Measurements from ENCODE around the gene HDAC9.

HDAC9 gene

DNA sequence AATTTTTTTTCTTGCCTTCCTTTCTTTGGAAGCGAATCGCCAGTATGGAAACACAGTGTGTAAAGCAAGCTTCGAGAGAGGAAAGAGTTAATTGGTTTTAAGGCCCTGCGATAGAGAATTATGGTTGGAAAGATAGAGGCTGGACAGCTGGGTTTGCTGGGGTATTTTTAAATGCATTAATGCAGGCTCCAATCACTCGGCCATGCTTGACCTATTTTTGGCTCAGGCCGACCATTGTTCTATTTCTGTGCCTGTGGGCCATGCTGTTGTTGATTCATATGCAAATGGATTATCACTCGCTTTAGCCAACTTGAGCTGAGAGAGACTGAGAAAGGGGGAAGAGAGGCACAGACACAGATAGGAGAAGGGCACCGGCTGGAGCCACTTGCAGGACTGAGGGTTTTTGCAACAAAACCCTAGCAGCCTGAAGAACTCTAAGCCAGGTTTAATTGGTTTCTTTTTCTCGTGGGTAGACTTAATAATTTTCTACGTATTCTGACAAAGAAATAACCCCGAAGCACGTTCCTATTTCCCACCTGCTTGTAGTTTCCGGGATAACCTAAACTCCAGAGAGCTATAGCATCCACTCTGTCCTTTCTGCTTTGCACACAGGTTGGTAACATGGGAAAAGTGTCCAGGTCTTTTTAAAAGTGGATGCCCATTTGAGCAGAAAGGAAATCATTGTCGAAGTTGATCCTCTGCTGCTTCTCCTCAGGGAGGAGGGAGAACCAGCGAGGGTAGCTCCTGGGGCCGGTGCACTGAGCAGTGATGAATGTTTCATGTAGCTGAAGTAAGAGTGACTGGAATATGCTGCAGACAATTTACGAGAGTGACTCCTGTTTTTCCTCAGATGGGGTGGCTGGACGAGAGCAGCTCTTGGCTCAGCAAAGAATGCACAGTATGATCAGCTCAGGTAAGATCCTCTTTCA, at the start of gene HDAC9:
Gene HDAC9 (plus strand): TSS at position 338 of the 929 bp plus-strand sequence. CDS start 554 bp downstream, at position 892.
- DNase-seq (ENCODE audit: low spot score) = peak; percentile 20

DNA sequence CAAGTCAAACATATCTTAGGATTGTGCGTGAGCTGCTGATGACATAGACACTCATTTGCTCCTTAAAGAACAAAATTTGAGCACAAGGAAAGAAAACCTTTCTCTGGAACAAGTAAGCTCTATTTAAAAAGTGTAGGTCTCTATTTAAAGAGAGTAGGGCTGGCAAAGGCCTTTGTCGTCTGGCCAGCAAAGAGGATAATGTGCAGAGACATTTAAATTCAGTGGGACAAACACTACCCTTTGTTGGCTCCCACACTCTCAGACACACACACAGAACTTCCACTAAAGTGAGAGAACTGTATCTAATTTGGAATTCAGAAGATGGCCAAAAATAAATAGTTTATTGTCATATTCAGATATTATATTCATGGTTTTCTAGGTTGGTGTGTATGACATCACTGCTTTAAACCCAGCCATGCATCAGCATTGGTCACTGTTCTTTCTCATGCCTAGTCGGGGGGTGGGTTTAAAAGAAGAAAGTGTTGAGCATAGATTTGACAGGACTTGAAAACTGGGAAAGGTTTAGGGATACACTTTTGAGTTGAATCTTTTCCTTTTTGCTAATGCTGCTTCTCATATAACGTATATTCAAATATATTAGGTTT, 49.5 kb upstream of the HDAC9 start:
- no peak for DNase-seq (ENCODE audit: low spot score)

DNA sequence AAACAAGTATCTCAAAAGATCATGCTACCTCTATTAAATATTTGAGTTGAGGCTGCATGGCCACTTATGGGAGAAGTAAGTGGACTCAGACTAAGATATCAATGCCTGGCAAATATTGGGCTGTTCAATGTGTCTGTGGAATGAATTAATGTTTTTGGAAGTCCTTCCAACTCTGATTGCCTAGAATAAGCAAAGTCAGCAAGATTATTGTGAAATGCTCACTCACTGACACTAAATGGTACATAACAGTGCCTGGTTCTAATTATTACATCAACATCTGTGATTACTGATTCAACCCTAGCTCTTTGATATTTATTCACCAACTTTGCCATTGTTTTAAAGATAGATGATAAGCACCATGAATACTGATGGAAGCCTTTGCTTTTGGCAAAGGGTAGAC, 45.5 kb upstream of the HDAC9 start:
- no peak for DNase-seq (ENCODE audit: low spot score)

DNA sequence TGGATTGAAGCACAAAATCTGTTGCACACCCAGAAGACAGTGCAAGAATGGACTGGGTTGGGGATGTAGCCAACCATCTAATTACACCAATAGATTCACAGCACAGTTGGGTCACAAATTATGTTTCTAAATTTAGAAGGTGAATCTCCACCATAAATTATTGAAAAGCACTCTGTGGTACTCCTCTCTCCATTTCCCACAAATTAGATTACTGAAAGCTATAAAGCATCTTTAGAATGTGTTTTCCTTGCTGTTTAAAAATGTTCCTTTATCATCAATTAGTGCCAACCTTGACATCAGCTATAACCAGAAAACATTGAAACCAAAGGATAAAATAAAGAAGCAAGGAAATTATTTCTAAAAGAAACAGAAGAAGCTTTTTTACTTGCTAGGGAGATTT, 39.9 kb upstream of the HDAC9 start:
- no peak for DNase-seq (ENCODE audit: low spot score)

DNA sequence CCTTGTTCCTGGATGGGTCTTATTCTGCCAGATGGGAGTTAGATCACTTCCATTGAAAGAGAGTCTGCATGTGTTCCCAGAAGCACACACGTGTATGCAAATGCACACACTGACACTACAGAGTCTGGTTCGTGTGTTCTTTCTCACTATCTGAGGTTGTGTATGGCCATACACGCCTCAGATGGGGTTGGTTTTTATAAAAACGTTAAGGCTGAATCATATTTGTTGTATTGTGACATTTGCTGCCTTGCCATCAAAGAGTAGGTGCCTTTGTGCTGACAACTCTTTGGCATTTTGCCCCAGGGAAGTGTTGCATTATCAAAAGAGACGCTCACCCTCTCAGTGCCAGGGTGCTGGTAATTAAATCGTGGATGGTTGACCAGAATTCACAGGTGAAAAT, 37.7 kb upstream of the HDAC9 start:
- DNase-seq (ENCODE audit: low spot score) = no peak

DNA sequence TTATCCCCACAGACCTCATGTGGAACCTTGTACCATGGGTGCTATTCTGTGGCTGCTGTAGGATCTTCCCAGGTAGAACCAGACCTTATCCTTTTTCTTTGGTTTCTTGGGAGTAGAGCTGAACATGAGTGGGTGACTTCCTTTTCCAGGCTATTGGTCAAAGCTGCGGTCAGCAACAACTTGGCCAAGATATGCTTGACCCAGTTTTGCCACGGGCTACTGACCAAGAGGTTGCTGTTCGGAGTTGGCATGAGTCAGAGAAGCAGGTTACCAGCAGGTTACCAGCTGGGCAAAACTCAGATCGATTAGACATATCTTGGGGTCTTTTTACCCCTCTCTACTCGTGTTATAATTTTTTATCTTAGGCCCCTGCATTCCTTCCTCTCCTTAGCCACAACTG, 36.7 kb upstream of the HDAC9 start:
- DNase-seq (ENCODE audit: low spot score) = no peak

DNA sequence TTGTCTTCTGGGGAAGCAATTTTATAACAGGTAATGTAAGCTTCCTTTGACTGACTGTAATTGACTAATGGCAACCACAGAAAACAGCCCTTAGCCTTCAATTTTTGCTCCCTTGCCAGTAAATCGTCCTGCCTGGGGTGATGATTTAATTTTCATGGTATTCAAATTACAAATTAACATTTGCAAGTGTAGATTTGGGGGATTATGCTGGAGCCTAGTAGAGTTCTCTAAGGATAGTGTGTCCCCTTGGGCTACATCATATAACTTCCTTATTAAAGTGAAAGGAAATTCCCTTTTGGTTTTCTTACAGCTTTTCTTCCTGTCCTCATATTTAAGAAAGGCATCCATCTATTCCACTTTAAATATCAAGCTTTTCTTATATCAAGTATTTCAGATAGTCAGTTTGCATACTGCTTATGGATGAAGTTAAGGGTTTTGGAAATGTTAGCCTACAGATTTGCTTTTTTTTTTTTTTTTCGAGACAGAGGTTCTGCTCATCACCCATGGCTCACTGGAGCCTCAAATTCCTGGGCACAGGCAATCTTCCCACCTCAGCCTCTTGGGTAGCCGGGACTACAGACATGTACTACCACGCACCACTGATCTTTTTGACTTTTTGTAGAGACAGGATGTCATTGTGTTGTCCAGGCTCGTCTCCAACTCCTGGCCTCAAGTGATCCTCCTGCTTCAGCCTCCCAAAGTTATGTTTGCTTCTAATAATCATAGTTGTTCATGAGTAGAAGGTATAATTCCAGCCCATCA, 35.9 kb upstream of the HDAC9 start:
- no peak for DNase-seq (ENCODE audit: low spot score)

DNA sequence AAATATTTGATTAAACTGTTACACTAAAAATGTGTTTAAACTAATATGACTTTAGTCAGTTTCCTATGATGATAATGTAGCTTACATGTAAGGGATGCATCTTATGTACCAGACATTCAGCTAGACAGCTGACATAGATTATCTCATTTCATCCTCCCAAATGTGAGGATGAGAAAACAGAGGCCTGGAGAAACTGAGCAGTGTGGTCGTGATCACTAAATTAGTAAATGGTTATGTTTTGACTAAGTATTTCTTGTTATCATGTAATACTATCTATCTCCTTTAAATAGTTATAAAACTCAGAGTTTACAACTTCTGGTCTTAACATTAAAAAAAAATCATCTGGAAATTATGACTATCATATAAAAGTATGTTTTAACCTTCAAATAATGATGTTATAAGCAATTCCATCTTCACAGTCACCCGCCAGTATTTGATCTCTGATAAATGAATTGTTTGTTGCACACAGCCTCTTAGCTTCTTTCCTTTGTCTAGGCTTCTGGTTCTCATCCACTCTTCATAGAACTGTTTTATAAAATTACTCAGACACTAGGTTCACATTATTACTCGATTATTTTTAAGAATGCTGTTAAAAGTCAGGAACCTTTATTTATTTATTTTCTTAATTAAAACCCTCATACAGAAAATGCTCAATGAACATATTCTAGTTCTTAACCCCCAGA, 33.6 kb upstream of the HDAC9 start:
- DNase-seq (ENCODE audit: low spot score) = peak; percentile 44

DNA sequence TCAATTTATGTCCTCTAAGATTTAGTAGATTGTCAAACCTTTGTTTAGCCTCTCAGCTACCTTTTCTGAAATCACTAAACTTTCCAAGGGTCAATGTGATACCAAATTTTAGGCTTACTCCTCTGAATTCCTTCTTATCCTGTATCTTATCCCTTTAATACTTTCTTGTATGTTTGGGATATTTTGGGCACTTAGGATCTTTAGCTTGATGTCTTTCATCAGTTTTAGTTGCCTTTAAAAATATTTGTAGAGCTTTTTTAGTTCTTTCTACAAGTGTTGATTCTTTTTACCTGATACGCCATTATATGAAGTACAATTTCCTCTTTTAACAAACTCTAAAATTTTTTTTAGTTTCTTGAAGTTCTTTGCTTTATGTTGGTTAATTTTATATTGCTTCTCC, 30.7 kb upstream of the HDAC9 start:
- no peak for DNase-seq (ENCODE audit: low spot score)

DNA sequence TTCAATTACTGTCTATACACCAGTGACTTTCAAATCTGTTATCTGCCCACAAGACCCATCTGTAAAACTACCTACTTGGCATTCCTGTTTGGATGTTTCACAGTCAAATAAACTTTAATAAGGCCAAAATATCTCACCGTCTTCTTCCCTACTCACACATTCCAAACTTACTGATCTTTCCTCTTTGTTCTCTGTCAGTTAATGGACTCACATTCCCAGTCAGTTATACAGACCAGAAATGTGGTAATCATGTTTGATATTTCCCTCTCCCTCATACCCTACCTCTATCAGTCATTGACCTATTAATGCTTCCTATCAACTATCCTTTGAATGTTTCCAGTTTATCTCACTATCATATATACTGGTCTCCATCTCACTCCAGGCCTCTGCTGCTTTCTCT, 28.5 kb upstream of the HDAC9 start:
- DNase-seq (ENCODE audit: low spot score) = no peak

DNA sequence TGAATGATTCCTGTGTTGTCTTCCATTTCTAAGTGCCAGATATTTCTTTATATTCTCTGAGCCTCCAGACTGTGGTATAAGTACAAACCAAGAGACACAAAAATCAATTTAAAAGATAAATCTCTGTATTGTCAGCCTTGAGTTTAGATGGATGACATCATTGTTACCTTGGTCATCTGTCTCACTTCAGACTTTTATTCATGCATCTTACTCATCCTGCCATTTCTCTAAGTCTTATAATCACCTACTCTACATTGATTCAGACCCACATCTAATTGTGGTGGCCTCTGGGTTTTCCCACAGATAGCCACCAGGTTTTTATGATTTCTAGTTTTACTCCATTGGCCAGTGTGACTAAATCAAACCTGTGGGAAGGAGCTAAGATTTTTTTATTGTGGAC, 26.8 kb upstream of the HDAC9 start:
- no peak for DNase-seq (ENCODE audit: low spot score)

DNA sequence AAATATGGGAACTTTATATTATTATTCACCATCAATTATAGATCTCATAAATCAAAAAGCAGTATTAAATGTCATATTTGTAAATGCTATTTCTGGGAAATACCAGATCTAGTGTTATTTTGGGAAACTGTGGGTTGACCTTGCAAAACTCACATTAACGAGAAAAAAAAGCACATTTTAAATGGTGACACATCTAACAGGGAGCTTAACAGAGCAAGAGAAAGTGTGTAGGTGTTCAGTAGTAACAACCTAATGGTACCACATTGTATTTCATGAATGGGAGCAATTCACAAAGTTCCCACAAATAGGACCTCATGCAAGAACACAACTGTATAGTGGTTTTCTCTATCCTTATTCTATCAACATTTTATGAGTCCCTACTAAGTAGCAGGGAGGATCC, 26.2 kb upstream of the HDAC9 start:
- DNase-seq (ENCODE audit: low spot score) = no peak

DNA sequence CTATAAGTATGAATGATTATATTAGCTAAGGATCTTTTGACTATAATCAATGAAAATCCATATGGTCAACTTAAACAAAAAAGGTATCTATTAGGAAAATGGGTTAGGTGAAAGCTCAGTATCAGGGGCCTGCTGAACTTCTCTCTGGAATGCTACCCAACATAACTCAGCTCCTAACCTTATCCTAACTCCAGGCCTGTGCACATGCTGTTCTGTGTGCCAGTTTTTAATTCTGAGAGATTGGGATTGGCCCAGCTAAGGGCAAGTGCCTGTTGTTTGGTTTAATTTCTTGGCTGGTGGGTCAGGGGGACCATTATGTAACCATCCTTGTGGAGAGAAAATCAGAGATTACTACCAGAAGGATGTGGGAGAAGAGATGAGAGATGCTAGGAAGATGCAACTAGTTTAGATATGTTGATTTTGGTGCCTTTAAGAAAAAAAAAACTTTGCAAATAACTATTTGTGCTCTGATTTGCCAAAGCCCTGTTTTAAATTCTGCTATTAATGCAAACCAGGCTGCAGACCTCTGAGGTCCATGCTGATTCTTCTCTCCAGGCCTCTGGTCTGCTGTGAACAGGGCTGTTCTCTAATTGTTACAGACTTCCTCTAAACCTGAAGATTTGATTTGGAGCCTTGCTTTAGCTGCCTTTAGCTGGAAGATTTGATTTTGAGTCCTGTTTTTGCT, 23.9 kb upstream of the HDAC9 start:
- no peak for DNase-seq (ENCODE audit: low spot score)

DNA sequence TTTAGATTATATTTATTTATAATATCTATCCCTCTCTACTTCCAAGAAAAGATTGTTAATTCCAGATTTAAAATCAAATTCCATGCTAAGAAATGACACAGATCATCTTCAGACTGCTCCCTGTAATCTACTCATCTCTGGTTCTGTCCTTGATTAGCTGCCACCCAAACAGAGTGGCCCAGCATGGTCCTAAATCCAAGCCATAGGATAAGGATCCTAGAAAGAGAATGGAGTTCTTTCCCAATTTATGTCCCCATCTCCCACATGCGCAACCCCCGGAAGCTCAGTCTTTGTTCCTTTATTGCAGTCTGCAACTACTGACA, 23.4 kb upstream of the HDAC9 start:
- no peak for DNase-seq (ENCODE audit: low spot score)

DNA sequence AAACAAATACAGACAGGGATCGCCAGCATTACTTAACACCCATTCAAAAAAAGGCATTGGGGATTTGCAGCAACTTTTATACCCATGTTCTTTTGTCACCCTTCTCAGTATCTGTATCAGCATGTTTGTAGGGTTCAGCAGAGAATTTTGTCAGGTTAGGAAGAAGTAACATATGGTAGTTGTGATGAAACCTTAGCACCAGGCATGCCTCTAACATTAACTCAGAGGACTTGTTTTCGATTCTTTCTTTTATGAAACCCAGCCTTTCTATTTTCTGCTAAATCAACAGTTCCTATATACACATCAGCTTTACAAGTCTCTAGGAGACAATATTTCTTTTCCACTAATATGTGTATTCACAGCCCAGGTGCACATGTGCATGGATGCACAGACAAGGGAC, 22.4 kb upstream of the HDAC9 start:
- DNase-seq (ENCODE audit: low spot score) = no peak

DNA sequence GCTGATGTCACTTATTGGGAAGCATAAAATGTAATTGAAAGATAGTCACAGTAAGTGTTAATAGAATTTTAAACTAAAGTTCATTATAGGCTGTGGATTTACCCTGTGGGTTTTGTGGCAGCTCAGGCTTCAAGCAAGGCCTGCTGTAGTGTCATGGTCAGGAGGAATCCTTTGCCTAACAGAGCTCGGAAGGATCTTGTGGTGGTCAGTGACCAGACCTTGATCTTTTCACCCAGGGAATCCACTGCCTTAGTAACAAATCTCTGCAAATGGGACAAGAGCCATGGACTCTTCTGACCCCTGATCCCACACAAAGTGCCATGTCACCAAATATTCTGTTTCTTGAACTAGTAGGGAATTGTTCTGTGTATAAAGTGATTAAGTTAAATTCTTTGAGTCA, 20.6 kb upstream of the HDAC9 start:
- DNase-seq (ENCODE audit: low spot score) = no peak

DNA sequence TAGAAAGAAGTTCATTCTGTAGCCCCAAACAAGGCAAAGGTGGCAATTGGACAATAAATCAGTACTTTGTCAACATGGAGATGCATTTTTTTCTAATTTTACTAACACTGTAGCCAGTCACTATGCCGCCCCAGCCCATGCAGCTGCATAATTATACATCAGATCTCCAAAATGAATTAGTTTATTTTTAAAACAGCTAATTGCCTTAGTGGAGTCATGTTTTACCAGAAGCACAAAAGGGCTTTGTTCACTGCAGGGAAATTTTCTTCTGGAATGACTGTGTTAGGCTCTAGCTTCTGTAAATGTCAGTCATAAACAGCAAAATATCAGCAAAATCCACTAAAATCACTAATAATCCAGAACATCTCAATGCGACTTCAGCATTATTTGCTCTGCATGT, 20.1 kb upstream of the HDAC9 start:
- DNase-seq (ENCODE audit: low spot score) = no peak

DNA sequence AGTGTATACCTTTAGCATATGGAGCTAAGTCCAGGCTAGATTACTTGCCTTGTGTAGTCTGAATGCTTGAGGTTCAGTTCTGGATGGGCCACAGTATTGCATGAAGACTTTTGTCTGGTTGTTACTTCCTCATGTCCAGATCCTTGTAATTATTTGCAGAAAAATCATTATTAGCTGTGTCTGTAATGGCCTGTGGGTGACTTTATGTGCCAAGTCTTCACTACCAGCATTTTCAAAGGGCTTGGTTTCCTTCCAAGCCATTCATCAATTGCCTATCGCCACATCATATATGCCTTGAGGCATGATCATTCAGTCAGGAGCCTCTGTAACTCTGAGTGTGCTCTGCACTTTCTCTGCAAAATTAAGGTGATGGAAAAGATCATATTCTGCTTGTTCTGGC, 13.8 kb upstream of the HDAC9 start:
- DNase-seq (ENCODE audit: low spot score) = no peak

DNA sequence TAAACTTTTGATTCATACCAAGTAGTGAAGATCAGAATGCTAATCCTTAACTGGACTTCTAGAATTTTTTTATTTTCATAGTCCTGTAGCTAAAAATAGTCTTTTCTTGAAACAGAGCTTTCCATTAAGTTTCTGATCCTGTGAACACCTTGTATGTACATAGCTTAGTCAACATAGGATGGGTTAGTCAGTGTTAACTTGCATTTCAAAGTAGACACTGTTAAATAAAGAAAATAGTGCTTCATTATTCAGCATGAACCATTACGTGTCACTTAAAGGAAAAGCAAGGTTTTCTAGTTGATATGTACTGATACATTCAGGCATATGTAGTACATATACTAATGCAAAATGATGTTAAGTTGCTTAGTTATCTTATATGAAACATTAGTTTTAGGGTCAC, 7.5 kb upstream of the HDAC9 start:
- no peak for DNase-seq (ENCODE audit: low spot score)

DNA sequence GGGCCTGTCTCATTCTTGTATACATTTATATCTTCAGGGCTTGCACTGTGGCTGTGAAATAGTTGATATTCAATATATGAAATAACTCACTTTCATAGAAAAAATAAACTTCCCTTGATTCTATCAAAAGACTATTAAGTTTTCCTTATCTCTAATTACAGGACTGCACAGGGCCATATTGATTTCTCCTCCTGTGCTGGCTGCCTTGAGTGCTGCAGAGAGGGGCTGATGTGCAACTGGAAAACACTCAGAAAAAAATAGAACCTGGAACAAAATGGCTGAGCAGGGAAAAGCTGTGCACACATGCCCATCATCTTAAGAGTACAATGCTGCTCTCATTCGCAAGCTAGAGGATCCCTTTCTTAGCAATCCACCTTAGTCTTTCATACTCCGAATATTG, 5.9 kb upstream of the HDAC9 start:
- no peak for DNase-seq (ENCODE audit: low spot score)

DNA sequence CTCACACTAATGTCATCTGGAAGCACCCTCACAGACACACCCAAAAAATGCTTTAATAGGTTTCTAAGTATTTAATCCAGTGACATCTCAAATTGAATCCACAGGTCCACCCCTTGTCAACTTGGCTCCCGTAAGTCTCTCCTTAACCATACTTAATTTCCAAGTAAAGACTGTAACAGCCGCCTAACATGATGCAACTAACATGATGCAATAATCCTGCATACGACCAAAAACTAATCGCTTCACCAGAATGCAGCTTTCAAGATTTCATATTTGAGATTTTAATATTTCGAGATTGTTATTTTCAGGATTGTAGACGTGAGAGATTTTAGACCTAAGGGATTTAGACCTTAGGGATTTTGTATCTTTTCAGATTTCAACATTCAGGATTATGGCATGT, 3.7 kb upstream of the HDAC9 start:
- no peak for DNase-seq (ENCODE audit: low spot score)

DNA sequence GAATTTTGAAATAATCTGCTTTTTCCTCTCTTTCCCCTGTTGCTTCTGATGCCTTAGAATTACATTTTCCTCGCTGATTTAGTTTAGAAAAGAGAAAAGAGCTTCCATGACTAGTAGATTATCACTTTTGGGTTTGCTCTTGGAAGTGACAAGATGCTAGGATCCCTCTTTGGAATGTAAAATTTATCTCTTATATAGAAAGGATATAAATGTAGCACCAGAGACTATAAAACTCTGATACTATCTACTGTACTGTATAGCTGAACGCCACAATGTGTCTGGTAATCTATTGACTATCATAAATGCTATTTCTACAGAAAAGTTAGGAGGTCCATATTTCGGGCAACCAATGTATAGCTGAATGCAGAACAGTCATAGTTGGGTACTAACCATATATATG, 1.1 kb upstream of the HDAC9 start:
- DNase-seq (ENCODE audit: low spot score) = no peak

Data from activated CD4-positive, alpha-beta T cell treated with anti-CD3 and anti-CD28 coated beads, Interleukin-2, Interleukin-4, amounts not matched to agents 100 ng/mL and 50 ng/mL, durations not matched to agents 16 hours and 8 hours (primary cell).